ENCODE data around the gene LRCOL1.

LRCOL1 gene

DNA sequence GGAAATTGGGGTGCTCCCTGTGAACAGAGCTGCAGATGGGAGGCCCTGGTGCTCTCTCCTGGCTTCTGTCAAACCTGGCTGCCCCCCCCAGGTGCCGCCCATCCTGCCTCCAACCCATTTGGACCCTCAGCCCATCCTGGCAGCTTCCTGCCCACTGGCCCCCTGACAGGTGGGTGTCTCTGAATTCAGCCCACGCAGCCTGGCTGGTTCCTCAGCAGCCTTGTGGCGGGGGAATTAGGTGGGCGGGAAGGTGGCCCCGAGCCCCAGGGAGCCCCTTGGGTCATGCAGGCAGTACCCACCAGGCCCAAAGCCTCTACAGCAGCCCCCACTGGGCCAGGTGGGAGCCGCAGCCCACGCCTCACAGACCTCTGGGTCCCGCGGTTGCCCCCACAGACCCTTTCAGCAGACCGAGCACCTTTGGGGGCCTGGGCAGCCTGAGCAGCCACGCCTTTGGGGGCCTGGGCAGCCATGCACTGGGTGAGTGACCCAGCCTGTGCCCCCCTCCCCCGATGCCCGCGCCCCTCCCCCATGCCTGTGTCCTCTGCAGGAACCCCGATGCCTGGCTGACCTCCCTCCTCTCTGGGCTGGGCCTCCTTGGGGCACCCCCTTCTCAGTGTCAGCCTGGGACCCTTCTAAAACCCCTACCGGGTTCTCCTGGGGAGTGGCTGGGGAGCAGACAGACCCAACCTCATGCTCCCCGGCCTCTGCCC, 28.9 kb downstream of the LRCOL1 start:
- DNase-seq (ENCODE audit: low read depth) = no peak

DNA sequence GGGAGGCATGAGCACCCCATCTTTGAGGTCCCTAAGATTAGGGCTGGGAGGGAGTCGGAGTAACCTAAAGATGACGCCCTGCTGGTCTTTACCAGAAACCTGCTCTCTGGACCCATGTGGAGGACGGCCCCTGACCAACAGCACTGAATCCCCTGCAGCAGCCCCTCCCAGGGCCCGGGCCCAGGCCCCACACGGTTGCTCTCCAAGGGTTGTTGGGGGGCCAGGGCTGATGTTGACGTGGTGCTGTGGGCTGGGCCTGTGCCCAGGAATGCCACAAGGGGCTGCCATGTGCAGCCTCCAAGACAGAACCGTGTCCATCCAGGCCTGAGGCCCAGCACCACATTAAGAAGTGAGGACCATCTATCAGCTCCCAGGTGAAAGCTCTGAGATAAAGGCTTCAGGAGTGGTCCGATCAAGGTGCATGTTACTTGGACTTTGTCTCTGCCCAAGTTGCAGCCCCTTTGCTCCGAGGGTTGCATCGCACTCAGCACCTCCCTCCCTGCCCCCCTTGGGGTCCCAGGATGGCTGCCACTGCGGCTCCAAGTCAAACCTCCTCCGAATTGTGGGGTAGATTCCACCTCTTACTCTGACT, 29.6 kb downstream of the LRCOL1 start:
- no peak for DNase-seq (ENCODE audit: low read depth)

DNA sequence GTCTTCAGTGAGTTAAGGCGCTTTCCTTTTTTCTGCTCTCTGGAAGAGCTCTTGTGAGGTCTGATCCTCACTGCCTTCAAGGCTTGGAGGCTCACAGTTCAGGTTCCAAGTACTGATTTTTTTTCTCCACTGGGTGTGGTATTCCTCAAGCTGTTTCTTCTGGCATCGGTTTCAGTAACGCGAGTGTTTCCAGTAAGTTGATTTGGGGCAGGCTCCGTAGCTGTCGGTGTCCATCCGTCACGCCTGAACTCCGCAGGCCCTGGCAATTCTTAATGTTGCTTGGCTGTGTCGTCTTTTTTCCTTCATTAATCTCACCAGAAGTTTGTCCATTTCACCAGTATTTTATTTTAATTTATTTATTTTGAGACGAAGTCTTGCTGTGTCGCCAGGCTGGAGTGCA, 30.6 kb downstream of the LRCOL1 start:
- DNase-seq (ENCODE audit: low read depth) = no peak

DNA sequence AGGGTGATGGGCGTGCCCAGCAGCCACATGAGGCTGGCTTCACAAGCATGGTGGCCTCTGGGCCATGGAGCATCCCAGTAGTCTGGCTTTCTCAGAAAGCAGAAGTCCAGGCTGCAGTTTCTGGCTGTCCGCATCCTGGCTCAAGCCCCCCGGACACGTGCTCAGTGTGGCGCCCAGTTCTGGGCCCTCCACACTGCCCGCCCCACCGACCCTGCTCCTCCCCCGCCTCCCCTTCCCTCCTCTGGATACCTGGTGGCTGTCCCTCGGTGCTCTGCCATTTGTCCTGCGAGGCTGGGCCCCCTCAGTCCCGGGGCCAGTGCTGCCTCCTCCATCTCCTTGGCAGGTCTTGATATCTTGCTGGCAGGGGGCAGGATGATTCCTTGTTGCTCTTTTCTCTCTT, 31.6 kb downstream of the LRCOL1 start:
- DNase-seq (ENCODE audit: low read depth) = no peak

DNA sequence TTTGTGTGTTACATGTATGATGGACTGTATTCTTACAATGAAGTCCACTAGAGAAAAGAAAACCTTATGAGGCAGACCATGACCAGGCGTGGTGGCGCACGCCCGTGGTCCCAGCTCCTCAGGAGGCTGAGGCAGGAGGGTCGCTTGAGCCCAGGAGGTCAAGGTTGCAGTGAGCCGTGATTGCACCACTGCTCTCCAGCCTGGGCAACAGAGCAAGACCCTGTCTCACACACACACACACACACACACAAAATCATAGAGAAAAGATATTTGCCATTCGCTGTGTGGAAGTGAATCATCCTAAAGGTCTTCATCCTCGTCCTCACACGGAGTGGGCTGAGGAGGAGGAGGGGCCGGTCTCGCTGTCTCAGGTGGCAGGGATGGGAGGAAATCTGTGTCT, 32.3 kb downstream of the LRCOL1 start:
- no peak for DNase-seq (ENCODE audit: low read depth)

DNA sequence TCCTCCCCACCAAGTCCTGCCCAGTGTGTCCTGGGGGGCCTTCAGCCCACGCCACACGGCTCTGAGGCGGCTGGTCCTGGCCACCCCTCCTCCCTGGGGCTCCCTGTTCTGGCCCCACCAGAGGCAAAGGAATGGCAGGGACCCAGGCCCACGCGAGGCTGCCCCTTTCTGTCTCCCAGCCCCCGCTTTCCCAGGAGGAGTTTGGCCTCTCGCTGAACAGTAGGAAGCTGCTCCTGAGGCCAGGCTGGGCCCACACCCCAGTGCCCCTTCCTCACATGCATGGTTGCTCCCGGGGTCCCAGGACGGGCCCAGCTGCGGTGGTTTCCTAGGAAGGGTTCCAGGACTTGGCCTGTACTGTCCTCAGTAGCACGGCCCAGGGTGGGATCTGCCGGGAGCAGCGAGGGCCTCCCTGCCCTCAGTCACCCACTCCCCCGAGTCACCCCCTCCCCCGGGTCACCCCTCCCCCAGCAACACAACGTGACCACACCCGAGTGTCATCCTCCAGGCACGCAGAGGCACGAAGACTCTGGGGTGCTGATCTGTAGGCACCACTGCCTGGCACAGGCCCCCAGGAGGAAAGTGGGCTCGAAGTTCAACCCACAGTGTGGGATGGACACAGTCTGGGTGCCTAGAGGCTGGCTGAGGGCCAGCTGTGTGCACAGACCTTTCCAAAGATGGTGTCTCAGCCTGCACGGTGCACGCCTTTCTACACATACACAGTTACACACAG, 33.0 kb downstream of the LRCOL1 start:
- no peak for DNase-seq (ENCODE audit: low read depth)

DNA sequence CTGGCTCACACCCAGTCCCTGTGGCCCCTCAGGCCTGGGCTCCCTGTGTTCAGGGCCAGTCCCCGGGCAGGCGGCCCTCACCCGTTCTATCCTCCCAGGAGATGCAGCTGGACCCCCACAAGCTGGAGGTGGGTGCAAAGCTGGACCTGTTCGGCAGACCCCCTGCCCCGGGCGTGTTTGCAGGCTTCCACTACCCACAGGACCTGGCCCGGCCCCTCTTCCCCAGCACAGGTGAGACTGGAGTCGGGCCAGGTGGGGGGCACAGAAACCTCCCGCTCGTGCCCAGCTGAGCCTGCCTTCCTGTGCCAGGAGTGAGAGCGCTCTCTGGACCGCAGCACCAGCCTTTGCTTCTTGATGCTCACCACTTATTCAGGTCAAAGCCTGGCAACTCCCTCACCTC, 33.7 kb downstream of the LRCOL1 start:
- no peak for DNase-seq (ENCODE audit: low read depth)

DNA sequence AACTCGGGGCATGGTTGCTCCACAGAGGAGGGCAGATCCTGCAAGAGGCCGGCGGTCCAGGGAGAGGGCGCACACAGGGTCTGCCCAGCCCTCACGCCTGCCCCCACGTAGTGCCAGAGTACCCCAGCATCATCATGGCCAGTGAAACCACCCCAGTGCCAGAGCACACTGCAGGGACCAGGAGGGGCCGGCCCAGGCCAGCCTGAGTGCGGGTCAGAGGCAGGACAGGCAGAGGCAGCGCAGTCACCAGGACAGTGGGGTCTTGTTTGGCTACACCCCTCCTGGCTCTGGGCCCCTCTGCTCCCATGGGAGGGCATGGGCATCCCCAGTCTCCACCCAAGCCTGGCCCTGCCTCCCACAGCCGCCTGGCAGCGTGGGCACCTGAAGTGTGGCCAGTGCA, 34.7 kb downstream of the LRCOL1 start:
- DNase-seq (ENCODE audit: low read depth) = no peak

DNA sequence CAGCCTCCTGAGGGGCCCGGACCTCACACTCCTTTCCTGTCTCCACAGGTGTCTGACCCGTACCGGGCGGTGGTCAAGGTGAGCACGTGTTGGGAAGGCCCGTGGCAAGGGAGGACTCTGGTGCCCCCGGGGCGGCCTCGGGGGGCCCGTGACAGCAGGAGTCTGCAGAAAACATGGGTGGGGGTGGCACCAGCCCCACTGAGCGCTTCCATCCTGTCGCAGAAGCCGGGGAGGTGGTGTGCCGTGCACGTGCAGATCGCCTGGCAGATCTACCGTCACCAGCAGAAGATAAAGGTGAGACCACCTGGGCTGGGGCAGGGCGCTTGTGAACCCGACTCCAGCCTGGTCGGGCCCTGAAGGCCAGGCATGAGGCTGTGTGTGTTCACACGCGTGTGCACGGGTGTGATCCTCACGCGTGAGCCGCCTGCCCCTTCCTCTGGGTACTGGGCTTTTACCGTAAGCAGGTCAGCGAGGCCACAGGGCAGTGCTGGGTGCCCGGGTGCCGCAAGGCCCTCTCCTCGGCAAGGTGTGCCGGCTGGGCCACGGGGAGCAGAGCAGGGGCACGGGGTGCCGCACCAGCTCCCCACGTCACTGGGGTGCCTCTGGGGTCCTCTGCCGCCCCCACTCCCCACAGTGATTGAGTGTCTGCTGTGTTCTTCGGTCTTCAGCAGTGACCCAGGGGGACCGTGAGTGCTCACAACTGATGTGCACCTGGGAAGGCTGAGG, 35.9 kb downstream of the LRCOL1 start:
- no peak for DNase-seq (ENCODE audit: low read depth)

DNA sequence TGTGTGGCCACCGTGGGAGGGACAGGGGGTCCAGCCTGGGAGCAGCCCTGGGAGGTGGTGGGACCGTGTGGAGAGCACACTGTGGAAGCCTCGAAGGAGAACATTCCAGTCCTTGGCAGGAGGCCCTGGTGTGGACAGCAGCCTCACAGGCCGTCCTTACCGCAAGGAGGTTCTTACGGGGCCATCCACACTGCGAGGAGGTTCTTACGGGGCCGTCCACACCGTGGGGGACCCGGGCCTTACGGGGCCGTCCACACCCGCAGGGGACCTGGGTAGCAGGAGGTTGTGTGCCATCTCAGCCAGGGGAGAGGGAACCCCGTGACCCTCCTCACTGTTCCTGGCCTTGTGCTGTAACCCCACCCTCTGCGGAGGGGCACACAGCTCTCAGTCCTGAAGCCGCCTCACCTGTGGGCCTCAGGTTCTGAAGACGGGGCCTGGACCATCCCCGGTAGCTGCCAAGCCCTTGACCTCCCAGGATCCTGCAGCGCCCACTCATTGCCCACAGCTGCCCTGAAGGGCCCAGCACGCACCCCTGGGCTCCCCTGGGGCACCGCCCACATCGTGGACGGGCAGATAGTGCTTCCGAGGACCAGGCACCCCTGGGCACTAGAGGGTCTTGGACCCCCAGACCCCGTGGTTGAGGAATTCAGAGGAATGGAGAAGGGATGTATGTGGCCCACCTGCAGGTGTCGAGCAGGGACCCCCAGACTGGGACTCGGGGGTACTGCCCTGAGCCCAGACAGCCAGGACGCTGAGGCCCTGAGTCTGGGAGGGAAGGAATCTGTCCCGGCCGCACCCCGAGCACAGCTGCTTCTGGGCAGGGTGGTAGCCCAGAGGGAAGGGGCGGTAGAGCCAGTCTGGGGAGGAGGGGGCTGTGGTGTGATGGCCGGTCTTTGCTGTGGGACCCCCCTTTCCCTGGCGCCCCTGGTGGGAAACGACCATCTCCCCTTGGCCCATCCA, 37.3 kb downstream of the LRCOL1 start:
- no peak for DNase-seq (ENCODE audit: low read depth)

DNA sequence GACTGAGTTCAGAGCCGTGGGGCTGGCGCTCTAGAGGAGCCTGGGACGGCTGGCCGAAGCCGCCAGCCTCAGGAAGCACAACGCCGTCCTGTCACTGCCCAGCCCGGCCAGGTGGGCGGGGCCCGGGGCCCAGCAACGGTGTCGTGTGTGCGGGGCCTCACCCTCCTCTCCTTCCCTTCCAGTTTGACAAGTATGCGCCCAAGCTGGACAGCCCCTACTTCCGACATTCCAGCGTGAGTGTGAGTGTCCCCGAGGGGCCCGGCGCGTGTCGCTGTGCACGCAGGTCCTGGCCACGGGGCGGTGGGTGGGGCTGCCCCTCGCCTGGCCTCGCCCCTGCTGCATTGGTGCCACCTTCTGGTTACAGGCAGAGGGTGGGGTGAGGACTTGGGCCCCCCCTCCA, 38.3 kb downstream of the LRCOL1 start:
- no peak for DNase-seq (ENCODE audit: low read depth)

DNA sequence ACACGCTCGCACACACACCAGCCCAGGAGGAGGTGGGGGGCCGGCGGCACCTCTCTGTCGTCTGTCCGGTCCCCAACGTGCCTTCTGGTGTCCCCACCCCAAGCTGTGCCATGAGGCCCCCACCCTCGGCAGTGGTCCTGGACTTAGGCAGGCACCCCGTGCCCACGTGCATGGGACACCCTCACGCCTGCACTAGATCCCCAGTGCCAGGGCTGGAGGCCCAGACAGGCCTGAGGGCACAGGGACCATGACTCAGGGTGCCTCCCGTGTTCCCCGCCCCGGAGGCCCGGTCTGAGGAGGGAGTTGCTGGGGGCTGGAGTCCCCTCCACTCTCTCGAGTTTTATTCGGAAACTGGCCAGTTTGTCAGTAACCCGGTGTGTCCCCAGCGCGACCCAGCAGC, 38.8 kb downstream of the LRCOL1 start:
- DNase-seq (ENCODE audit: low read depth) = no peak

DNA sequence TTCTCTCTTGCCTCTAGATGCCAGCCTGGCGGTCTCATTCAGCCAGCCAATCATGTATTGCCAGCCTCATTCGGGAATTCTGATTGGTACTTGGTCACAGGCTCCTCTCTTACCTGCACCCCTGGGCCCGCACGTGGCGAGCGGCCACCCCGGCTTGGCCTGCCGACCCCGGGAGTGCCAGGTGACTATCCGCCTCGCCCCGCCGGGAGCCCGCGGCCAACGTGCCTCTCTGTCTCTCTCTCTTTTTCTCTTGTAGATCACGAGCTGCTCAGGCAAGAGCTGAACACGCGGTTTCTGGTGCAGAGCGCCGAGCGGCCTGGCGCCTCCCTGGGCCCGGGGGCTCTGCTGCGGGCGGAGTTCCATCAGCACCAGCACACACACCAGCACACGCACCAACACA, 39.3 kb downstream of the LRCOL1 start:
- no peak for DNase-seq (ENCODE audit: low read depth)

DNA sequence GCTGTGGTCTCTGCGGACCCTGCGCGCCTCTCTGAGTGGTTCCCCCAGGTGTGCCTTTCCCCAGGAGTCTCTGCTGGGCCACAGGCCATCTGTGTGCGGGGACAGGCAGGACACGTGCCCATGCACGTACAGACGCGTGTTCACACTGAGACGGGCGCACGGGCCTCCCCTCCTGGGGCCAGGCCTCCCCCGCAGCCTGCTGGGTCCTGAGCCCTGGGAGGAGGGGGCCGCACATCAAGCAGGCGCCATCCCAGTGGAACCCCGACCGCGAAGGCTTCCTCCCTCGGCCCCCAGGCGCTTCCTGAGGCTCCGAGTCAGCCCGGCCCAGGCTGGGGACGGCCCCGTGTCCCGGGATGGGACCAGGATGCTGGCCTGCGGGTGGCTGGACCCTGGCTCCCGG, 39.7 kb downstream of the LRCOL1 start:
- no peak for DNase-seq (ENCODE audit: low read depth)

DNA sequence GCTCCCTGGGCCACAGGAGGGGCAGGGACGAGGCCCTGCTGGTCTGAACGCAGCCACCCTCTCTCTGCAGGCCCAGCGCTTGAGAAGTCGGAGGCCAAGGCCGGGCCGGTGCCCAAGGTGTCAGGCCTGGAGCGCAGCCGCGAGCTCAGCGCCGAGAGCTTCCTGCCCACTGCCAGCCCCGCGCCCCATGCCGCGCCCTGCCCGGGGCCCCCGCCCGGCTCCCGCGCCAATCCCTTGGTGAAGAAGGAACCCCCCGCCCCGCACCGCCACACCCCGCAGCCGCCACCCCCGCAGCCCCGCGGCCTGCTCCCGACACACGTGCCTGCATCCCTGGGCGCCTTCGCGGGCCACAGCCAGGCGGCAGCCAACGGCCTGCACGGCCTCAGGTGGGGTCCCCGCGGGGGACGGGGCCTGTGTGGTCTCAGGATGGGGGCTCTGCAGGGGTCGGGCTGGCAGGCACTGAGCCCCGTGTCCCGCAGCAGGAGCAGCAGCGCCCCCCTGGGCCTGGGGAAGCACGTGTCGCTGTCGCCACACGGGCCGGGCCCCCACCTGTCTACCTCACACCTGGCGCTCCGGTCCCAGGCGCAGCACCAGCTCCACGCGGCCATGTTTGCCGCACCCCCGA, 40.4 kb downstream of the LRCOL1 start:
- DNase-seq (ENCODE audit: low read depth) = no peak

DNA sequence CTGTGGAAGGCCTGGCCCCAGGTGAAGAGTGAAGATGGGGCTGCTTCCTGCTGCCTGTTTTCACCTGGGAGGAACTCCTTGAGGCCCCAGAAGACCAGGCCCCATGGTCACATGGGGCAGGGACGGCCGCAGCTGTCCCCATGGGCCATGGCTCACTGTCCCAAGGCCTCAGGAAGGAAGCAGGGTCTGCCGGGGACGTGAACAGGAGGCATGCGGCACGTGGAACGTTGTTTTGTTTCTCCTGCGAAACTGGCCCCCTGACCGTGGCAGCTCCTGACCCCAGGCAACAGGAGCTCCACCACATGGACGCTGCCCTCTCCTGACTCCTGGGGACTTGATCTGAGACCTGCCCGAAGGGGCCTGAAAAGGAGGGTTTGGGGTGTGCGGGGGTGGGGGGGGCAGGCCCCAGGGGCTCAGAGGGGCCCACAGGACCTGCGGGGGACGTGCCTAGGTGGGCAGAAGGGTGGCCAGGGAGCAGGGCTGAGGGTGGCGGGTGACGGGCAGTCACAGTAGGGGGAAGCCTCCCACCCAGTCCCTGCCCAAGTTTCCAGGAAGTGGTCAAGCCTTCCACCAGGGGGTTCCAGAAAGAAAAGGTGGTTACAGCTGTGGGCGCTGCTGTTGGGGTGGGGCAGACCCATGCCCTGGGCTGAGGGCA, 41.4 kb downstream of the LRCOL1 start:
- no peak for DNase-seq (ENCODE audit: low read depth)

DNA sequence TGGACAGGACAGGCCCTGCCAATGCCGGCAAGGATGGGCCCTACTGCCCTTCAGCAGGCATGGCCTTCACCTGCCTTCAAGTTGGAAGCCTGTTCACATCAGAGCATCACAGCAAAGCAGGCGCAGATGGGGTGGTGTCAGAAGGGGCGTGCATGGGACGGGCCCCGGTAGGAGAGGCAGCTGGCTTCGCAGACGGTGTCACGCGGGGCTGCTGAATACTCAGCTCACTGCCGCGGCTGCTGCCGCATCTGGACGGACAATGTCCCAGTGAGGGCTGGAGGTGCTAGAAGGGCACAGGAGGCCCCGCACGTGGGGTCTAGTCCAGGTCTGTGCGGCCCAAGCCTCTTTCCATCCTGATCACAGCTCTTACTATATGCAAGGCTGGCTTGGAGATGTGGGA, 42.1 kb downstream of the LRCOL1 start:
- DNase-seq (ENCODE audit: low read depth) = no peak

DNA sequence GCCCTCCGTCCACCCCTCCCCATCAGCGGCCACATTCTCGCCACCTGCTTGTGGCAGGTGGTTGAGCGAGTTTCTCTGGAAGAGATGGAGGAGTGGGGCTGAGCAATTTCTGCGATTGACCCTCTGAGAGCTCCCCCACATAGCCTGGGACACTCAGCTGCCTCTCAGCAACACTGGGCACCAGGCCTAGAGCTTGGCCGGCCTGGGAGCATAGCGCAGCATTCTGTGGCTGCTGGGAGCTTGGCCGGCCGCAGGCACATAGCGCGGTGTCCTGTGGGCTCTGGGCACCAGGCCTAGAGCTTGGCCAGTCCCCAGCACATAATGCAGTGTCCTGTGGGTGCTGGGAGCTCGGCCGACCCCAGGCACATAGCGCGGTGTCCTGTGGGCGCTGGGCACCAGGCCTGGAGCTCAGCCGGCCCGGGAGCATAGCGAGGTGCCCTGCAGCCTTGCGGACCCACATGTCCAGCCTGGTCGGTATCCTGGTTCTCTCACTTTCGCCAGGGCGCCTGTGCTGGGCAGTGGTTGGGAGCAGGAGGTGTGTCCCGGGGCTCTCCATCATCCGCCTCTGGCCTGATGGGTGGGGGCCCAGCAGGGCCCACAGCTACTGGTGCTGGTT, 43.8 kb downstream of the LRCOL1 start:
- DNase-seq (ENCODE audit: low read depth) = no peak

DNA sequence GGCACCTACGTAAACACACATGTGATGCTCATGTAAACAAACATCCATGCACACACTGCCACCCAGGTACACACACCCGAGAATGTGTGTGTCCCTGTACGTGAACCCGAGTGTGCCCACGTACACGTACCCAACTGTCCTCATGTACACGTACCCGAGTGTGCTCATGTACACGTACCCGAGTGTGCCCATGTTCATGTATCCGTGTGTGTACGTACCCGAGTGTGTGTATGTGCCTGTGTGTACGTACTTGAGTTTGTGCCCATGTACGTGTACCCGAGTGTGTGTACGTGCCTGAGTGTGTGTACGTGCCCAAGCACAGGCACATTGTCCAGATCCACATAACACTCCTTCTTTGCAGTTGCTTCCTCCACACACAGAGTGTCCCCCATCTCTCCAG, 45.0 kb downstream of the LRCOL1 start:
- DNase-seq (ENCODE audit: low read depth) = no peak

DNA sequence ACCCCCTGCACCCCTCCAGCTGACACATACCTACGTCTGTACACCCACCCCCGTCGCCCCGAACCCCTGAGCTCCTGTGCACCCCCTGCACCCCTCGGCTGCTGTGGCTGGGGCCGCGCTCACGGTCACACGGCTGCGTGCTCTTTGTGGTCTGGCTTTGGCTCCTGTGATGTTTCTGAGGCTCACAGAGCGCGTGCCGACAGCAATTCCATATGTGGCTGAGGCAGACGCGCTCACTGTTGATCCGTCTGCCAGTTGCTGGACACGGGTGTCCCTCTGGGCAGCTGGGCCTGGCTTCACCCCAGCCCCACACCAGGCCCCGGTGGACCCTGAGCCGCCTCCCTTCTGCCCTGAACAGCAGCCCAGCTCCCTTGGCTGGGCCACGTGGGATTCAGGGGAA, 46.5 kb downstream of the LRCOL1 start:
- DNase-seq (ENCODE audit: low read depth) = no peak

All from activated T-cell treated with anti-CD3 and anti-CD28 coated beads for 1 hour (primary cell).